Activated naive CD4-positive, alpha-beta T cell treated with anti-CD3 and anti-CD28 coated beads, Interleukin-2, amount 50 U/mL, for 16 hours (primary cell): Measurements from ENCODE around the gene UBL5.
"Not testable (repeated sequence)": the region's sequence is repeated elsewhere in the genome, so short reads cannot be mapped to it uniquely, and the experiment has no call there.

ENCODE experiments used
- DNase-seq: peaks from one replicate; pipeline ENCODE4 v3.0.0-alpha.2; 2020

Gene UBL5

GRCh38 chr19:9818175-9818733 lies 9.5 kb upstream of the UBL5 start:
- no peak for DNase-seq

GRCh38 chr19:9818734-9819595 lies 8.8 kb upstream of the UBL5 start, which contains the start of gene FBXL12:
TSS of gene FBXL12 (minus strand) at chr19:9819079. CDS start at chr19:9818813, 266 bp downstream.
- DNase-seq, result peak; percentile 100

GRCh38 chr19:9819596-9819909 lies 8.2 kb upstream of the UBL5 start:
- DNase-seq, result no peak

GRCh38 chr19:9820034-9820433 lies 7.7 kb upstream of the UBL5 start:
- DNase-seq, result not testable (repeated sequence)

- DNase-seq, result no peak
Measured at GRCh38 chr19:9823816-9824215, 3.9 kb upstream of the UBL5 start.

GRCh38 chr19:9828551-9829063 lies 889 bp downstream of the UBL5 start:
- no peak for DNase-seq

GRCh38 chr19:9834307-9834725 lies 6.6 kb downstream of the UBL5 start:
- no peak for DNase-seq

GRCh38 chr19:9834726-9835506 lies 7.2 kb downstream of the UBL5 start, which contains the start of gene PIN1:
TSS of gene PIN1 (plus strand) at chr19:9835318. CDS start at chr19:9835345, 27 bp downstream.
- peak; percentile 100 for DNase-seq

- no peak for DNase-seq
Measured at GRCh38 chr19:9835507-9835949, 7.8 kb downstream of the UBL5 start.

- DNase-seq, result no peak
Measured at GRCh38 chr19:9836021-9836420, 8.3 kb downstream of the UBL5 start.

- no peak for DNase-seq
Measured at GRCh38 chr19:9838324-9838723, 10.6 kb downstream of the UBL5 start.

- no peak for DNase-seq
Measured at GRCh38 chr19:9839415-9839814, 11.7 kb downstream of the UBL5 start.

- DNase-seq, result no peak
Measured at GRCh38 chr19:9842834-9843625, 15.3 kb downstream of the UBL5 start.

- DNase-seq, result not testable (repeated sequence)
Measured at GRCh38 chr19:9843626-9844273, 16.0 kb downstream of the UBL5 start.

- DNase-seq, result peak; percentile 63
Measured at GRCh38 chr19:9847087-9847671, 19.5 kb downstream of the UBL5 start.

- DNase-seq, result peak; percentile 47
Measured at GRCh38 chr19:9848060-9848459, 20.3 kb downstream of the UBL5 start.

- no peak for DNase-seq
Measured at GRCh38 chr19:9848762-9849161, 21.0 kb downstream of the UBL5 start.

GRCh38 chr19:9849791-9850190 lies 22.1 kb downstream of the UBL5 start:
- DNase-seq, result no peak

- no peak for DNase-seq
Measured at GRCh38 chr19:9850235-9850959, 22.7 kb downstream of the UBL5 start.

- no peak for DNase-seq
Measured at GRCh38 chr19:9854282-9854846, 26.6 kb downstream of the UBL5 start.
